WTC11 (cell line): ENCODE data around the gene SSR1. TPM values are rescaled to one million over a fixed set of nuclear protein-coding genes. Genes with fewer than 3 reads are reported as not detected.

Experiments used
- ATAC-seq: fragments of 200-7000 bp; cut with Tn5 transposase; 2 replicates; pipeline ENCODE4 v1.10.0; 2021; ENCODE audit warnings: mild to moderate bottlenecking, moderate library complexity
- CTCF ChIA-PET: fragments of 300-600 bp; sonication (Branson Sonifier 250); formaldehyde crosslinking; loops from one replicate; lab custom pipeline; 2021; ENCODE audit warnings: antibody characterized with exemption; lab: Charles Lee
- POLR2A ChIA-PET: fragments of 350-600 bp; sonication (Branson Sonifier 250); formaldehyde crosslinking; loops from one replicate; lab custom pipeline; 2021; ENCODE audit warnings: antibody characterized with exemption; lab: Charles Lee
- DNase-seq: peaks from one replicate; pipeline ENCODE4 v3.0.0; 2021; ENCODE audit warnings: low spot score
- H3K27ac Mint-ChIP-seq: 2 replicates; pipeline ENCODE4 v1.8.0; 2021; ENCODE audit warnings: mixed read lengths
- H3K27me3 Mint-ChIP-seq: 2 replicates; pipeline ENCODE4 v1.8.0; 2021; ENCODE audit warnings: low read depth, mild to moderate bottlenecking, moderate library complexity, mixed read lengths
- H3K36me3 Mint-ChIP-seq: 2 replicates; pipeline ENCODE4 v1.8.0; 2021; ENCODE audit warnings: mixed read lengths
- H3K4me1 Mint-ChIP-seq: 2 replicates; pipeline ENCODE4 v1.8.0; 2022; ENCODE audit warnings: mixed read lengths
- H3K4me3 Mint-ChIP-seq: 2 replicates; pipeline ENCODE4 v1.8.0; 2021; ENCODE audit warnings: mild to moderate bottlenecking, moderate library complexity, mixed read lengths
- H3K9me3 Mint-ChIP-seq: 2 replicates; pipeline ENCODE4 v1.8.0; 2021; ENCODE audit warnings: mixed read lengths
- ATF1 ChIP-seq: sonication (generic); formaldehyde crosslinking; IDR thresholded peaks from 2 replicates; pipeline ENCODE4 v1.8.1; 2023; ENCODE audit warnings: mild to moderate bottlenecking, moderate library complexity, missing genetic modification reagents
- CREB1 ChIP-seq: sonication (generic); formaldehyde crosslinking; IDR thresholded peaks from 2 replicates; pipeline ENCODE4 v1.8.0; 2023; ENCODE audit warnings: mild to moderate bottlenecking, missing genetic modification reagents
- ESRRA ChIP-seq: sonication (generic); formaldehyde crosslinking; IDR thresholded peaks from 2 replicates; pipeline ENCODE4 v1.8.1; 2022; ENCODE audit warnings: mild to moderate bottlenecking, missing genetic modification reagents, borderline replicate concordance
- GRHL2 ChIP-seq: fragments of 250-450 bp; sonication (Bioruptor Pico); IDR thresholded peaks from 2 replicates; pipeline ENCODE4 v1.8.0; 2022; ENCODE audit warnings: mild to moderate bottlenecking, moderate library complexity; ENCODE audit not compliant: insufficient replicate concordance, severe bottlenecking
- GTF2I ChIP-seq: fragments of 250-450 bp; sonication (Bioruptor Pico); conservative IDR thresholded peaks from 2 replicates; pipeline ENCODE4 v1.4.0; 2021; ENCODE audit warnings: mild to moderate bottlenecking
- HMGA2 ChIP-seq: fragments of 250-450 bp; sonication (Bioruptor Pico); IDR thresholded peaks from 2 replicates; pipeline ENCODE4 v1.4.0; 2021; ENCODE audit warnings: mild to moderate bottlenecking, moderate library complexity
- MXD4 ChIP-seq: fragments of 250-450 bp; sonication (Bioruptor Pico); IDR thresholded peaks from 2 replicates; pipeline ENCODE4 v1.8.0; 2021; ENCODE audit warnings: mild to moderate bottlenecking, moderate library complexity, borderline replicate concordance
- NFE2L1 ChIP-seq: sonication (generic); formaldehyde crosslinking; IDR thresholded peaks from 2 replicates; pipeline ENCODE4 v1.8.1; 2023; ENCODE audit warnings: missing genetic modification reagents
- NR1H2 ChIP-seq: sonication (generic); formaldehyde crosslinking; IDR thresholded peaks from 2 replicates; pipeline ENCODE4 v1.9.0; 2021; ENCODE audit warnings: mild to moderate bottlenecking, moderate library complexity, missing genetic modification reagents
- SMAD4 ChIP-seq: sonication (generic); formaldehyde crosslinking; IDR thresholded peaks from 2 replicates; pipeline ENCODE4 v1.8.0; 2022; ENCODE audit warnings: mild to moderate bottlenecking, missing genetic modification reagents
- TEAD1 ChIP-seq: sonication (generic); formaldehyde crosslinking; IDR thresholded peaks from 2 replicates; pipeline ENCODE4 v1.8.0; 2022; ENCODE audit warnings: mild to moderate bottlenecking, missing genetic modification reagents
- TEAD4 ChIP-seq: sonication (generic); formaldehyde crosslinking; IDR thresholded peaks from 2 replicates; pipeline ENCODE4 v1.8.0; 2022; ENCODE audit warnings: mild to moderate bottlenecking, missing genetic modification reagents
- ZNF219 ChIP-seq: sonication (generic); formaldehyde crosslinking; IDR thresholded peaks from 2 replicates; pipeline ENCODE4 v1.8.0; 2023; ENCODE audit warnings: missing genetic modification reagents, mild to moderate bottlenecking, borderline replicate concordance
- ZNF396 ChIP-seq: fragments of 250-450 bp; sonication (Bioruptor Pico); IDR thresholded peaks from 2 replicates; pipeline ENCODE4 v1.8.0; 2021; ENCODE audit warnings: mild to moderate bottlenecking, moderate library complexity, borderline replicate concordance
- total RNA-seq: library from RNA; stranded (reverse); gene quantifications from 3 replicates; pipeline ENCODE4 v1.2.3, GENCODE V29; 2021
- TF ChIP-seq, protein P1 (sequence below): sonication (generic); formaldehyde crosslinking; IDR thresholded peaks from 2 replicates; pipeline ENCODE4 v1.8.1; 2022; ENCODE audit warnings: missing genetic modification reagents, borderline replicate concordance
- TF ChIP-seq, protein P2 (sequence below): sonication (generic); formaldehyde crosslinking; conservative IDR thresholded peaks from 2 replicates; pipeline ENCODE4 v1.8.1; 2023; ENCODE audit warnings: mild to moderate bottlenecking, low read depth, missing genetic modification reagents, moderate library complexity
- TF ChIP-seq, protein P3 (sequence below): sonication (generic); formaldehyde crosslinking; IDR thresholded peaks from 2 replicates; pipeline ENCODE4 v1.8.1; 2023; ENCODE audit warnings: mild to moderate bottlenecking, moderate library complexity, missing genetic modification reagents
- TF ChIP-seq, protein P4 (sequence below): fragments of 250-450 bp; sonication (Bioruptor Pico); IDR thresholded peaks from 2 replicates; pipeline ENCODE4 v1.9.0; 2021; ENCODE audit warnings: mild to moderate bottlenecking
- TF ChIP-seq, protein P5 (sequence below): sonication (generic); formaldehyde crosslinking; IDR thresholded peaks from 2 replicates; pipeline ENCODE4 v1.8.0; 2022; ENCODE audit warnings: mild to moderate bottlenecking, missing genetic modification reagents
- TF ChIP-seq, protein P6 (sequence below): sonication (generic); formaldehyde crosslinking; IDR thresholded peaks from 2 replicates; pipeline ENCODE4 v1.8.1; 2022; ENCODE audit warnings: mild to moderate bottlenecking, moderate library complexity, missing genetic modification reagents
- TF ChIP-seq, protein P7 (sequence below): sonication (generic); formaldehyde crosslinking; IDR thresholded peaks from 2 replicates; pipeline ENCODE4 v1.8.1; 2023; ENCODE audit warnings: mild to moderate bottlenecking, missing genetic modification reagents, borderline replicate concordance
- TF ChIP-seq, protein P8 (sequence below): sonication (generic); formaldehyde crosslinking; IDR thresholded peaks from 2 replicates; pipeline ENCODE4 v1.8.0; 2022; ENCODE audit warnings: mild to moderate bottlenecking, missing genetic modification reagents

The SSR1 gene
- total RNA-seq, 1 experiment from 2014 or later = 96.7 TPM

DNA sequence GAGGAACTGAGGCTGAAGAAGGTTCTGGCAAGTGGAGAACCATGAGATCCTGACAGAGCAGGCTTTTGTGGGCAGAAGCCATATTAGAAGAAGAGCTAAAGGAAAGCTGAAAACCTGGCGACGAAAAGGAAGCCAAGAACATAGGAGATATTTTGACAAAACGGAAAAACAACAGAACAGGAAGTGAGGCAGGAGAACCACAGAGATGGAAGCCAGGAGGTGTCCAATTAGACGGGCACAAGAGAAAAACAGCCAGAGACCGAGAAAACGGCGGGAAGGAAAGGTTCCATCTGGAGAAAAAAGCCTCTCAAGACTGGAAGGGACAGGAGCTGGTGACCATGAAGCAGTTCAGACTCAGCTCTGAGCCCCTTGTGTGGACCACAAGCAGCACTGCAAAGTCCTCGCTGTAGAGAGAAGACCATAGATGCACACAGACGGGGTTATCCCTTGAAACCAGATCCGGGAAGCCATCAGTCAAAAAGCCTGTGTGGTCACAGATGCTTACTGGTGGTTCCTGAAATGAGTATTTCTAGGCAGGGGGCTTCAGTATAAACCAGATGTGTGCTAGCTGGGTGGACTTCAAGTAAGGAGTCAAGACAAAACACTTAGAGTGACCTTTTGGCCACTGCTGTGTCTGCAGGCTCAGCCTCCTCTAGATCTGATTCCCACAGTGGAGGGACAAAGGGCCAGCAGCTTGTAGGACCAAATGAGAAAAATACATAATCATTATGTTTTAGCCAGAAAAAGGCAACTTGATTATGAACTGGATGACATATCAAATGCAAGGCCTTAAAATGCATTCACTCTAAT, 30.7 kb downstream of the SSR1 start (continued):
- TF ChIP-seq, protein P1, sequence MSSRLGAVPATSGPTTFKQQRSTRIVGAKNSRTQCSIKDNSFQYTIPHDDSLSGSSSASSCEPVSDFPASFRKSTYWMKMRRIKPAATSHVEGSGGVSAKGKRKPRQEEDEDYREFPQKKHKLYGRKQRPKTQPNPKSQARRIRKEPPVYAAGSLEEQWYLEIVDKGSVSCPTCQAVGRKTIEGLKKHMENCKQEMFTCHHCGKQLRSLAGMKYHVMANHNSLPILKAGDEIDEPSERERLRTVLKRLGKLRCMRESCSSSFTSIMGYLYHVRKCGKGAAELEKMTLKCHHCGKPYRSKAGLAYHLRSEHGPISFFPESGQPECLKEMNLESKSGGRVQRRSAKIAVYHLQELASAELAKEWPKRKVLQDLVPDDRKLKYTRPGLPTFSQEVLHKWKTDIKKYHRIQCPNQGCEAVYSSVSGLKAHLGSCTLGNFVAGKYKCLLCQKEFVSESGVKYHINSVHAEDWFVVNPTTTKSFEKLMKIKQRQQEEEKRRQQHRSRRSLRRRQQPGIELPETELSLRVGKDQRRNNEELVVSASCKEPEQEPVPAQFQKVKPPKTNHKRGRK (CRISPR knock-in tag) = no peak
- TF ChIP-seq ZNF219 (CRISPR knock-in tag) (no peak), SMAD4 (CRISPR knock-in tag) (no peak), ZNF396 (no peak), MXD4 (no peak), CREB1 (CRISPR knock-in tag) (no peak), NFE2L1 (CRISPR knock-in tag) (no peak)
- TF ChIP-seq, protein P2, sequence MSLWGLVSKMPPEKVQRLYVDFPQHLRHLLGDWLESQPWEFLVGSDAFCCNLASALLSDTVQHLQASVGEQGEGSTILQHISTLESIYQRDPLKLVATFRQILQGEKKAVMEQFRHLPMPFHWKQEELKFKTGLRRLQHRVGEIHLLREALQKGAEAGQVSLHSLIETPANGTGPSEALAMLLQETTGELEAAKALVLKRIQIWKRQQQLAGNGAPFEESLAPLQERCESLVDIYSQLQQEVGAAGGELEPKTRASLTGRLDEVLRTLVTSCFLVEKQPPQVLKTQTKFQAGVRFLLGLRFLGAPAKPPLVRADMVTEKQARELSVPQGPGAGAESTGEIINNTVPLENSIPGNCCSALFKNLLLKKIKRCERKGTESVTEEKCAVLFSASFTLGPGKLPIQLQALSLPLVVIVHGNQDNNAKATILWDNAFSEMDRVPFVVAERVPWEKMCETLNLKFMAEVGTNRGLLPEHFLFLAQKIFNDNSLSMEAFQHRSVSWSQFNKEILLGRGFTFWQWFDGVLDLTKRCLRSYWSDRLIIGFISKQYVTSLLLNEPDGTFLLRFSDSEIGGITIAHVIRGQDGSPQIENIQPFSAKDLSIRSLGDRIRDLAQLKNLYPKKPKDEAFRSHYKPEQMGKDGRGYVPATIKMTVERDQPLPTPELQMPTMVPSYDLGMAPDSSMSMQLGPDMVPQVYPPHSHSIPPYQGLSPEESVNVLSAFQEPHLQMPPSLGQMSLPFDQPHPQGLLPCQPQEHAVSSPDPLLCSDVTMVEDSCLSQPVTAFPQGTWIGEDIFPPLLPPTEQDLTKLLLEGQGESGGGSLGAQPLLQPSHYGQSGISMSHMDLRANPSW (CRISPR knock-in tag) = no peak
- TF ChIP-seq, protein P3, sequence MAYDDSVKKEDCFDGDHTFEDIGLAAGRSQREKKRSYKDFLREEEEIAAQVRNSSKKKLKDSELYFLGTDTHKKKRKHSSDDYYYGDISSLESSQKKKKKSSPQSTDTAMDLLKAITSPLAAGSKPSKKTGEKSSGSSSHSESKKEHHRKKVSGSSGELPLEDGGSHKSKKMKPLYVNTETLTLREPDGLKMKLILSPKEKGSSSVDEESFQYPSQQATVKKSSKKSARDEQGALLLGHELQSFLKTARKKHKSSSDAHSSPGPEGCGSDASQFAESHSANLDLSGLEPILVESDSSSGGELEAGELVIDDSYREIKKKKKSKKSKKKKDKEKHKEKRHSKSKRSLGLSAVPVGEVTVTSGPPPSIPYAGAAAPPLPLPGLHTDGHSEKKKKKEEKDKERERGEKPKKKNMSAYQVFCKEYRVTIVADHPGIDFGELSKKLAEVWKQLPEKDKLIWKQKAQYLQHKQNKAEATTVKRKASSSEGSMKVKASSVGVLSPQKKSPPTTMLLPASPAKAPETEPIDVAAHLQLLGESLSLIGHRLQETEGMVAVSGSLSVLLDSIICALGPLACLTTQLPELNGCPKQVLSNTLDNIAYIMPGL (CRISPR knock-in tag) = no peak

DNA sequence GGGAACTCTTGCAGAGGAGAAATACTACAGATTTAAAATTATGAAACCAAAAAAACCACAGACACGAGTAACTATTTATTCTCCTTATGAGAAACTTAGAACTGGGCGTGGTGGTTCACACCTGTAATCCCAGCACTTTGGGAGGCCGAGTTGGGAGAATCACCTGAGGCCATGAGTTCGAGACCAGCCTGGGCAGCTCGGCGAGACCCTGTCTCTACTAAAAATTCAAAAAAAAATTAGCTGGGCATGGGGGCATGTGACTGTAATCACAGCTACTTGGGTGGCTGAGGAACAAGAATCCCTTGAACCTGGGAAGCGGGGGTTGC, 36.8 kb downstream of the SSR1 start:
- Mint-ChIP-seq H3K9me3 (no peaks in the 10 kb centered on the region), H3K4me1 (no peaks in the 10 kb centered on the region), H3K4me3 (no peak overlapping the region), H3K27ac (no peak overlapping the region), H3K27me3 (no peaks in the 10 kb centered on the region), H3K36me3 (no peaks in the 10 kb centered on the region)
- ATAC-seq (no peak), DNase-seq (no peak)
- POLR2A ChIA-PET = no interaction called here
- CTCF ChIA-PET = interaction anchor here (0.7 to 3.2 kb wide), 14 partner anchors 11 to 601 kb away, joined by 3 to 39 read pairs (median 4); partner anchors contain the start of genes CAGE1 and RIOK1
- no peak for TF ChIP-seq NR1H2 (CRISPR knock-in tag)
- no peak for TF ChIP-seq ESRRA (CRISPR knock-in tag)
- TF ChIP-seq, protein P1 (CRISPR knock-in tag) = no peak
- TF ChIP-seq ATF1 (CRISPR knock-in tag) = no peak
- TF ChIP-seq GTF2I = no peak
- TF ChIP-seq, protein P4, sequence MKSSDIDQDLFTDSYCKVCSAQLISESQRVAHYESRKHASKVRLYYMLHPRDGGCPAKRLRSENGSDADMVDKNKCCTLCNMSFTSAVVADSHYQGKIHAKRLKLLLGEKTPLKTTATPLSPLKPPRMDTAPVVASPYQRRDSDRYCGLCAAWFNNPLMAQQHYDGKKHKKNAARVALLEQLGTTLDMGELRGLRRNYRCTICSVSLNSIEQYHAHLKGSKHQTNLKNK = no peak
- no peak for TF ChIP-seq TEAD1
- TF ChIP-seq HMGA2 (CRISPR knock-in tag) = no peak
- no peak for TF ChIP-seq GRHL2 (CRISPR knock-in tag)
- TF ChIP-seq, protein P5, sequence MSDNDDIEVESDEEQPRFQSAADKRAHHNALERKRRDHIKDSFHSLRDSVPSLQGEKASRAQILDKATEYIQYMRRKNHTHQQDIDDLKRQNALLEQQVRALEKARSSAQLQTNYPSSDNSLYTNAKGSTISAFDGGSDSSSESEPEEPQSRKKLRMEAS = no peak
- TF ChIP-seq, protein P6, sequence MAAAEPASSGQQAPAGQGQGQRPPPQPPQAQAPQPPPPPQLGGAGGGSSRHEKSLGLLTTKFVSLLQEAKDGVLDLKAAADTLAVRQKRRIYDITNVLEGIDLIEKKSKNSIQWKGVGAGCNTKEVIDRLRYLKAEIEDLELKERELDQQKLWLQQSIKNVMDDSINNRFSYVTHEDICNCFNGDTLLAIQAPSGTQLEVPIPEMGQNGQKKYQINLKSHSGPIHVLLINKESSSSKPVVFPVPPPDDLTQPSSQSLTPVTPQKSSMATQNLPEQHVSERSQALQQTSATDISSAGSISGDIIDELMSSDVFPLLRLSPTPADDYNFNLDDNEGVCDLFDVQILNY = no peak
- TF ChIP-seq, protein P7, sequence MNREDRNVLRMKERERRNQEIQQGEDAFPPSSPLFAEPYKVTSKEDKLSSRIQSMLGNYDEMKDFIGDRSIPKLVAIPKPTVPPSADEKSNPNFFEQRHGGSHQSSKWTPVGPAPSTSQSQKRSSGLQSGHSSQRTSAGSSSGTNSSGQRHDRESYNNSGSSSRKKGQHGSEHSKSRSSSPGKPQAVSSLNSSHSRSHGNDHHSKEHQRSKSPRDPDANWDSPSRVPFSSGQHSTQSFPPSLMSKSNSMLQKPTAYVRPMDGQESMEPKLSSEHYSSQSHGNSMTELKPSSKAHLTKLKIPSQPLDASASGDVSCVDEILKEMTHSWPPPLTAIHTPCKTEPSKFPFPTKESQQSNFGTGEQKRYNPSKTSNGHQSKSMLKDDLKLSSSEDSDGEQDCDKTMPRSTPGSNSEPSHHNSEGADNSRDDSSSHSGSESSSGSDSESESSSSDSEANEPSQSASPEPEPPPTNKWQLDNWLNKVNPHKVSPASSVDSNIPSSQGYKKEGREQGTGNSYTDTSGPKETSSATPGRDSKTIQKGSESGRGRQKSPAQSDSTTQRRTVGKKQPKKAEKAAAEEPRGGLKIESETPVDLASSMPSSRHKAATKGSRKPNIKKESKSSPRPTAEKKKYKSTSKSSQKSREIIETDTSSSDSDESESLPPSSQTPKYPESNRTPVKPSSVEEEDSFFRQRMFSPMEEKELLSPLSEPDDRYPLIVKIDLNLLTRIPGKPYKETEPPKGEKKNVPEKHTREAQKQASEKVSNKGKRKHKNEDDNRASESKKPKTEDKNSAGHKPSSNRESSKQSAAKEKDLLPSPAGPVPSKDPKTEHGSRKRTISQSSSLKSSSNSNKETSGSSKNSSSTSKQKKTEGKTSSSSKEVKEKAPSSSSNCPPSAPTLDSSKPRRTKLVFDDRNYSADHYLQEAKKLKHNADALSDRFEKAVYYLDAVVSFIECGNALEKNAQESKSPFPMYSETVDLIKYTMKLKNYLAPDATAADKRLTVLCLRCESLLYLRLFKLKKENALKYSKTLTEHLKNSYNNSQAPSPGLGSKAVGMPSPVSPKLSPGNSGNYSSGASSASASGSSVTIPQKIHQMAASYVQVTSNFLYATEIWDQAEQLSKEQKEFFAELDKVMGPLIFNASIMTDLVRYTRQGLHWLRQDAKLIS (CRISPR knock-in tag) = no peak
- TF ChIP-seq, protein P8, sequence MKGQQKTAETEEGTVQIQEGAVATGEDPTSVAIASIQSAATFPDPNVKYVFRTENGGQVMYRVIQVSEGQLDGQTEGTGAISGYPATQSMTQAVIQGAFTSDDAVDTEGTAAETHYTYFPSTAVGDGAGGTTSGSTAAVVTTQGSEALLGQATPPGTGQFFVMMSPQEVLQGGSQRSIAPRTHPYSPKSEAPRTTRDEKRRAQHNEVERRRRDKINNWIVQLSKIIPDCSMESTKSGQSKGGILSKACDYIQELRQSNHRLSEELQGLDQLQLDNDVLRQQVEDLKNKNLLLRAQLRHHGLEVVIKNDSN (CRISPR knock-in tag) = no peak
- no peak for TF ChIP-seq TEAD4 (CRISPR knock-in tag)
